Measurements from ENCODE around the gene NCR2.
"Not testable (repeated sequence)": the region's sequence is repeated elsewhere in the genome, so short reads cannot be mapped to it uniquely, and the experiment has no call there.

Gene NCR2, protein sequence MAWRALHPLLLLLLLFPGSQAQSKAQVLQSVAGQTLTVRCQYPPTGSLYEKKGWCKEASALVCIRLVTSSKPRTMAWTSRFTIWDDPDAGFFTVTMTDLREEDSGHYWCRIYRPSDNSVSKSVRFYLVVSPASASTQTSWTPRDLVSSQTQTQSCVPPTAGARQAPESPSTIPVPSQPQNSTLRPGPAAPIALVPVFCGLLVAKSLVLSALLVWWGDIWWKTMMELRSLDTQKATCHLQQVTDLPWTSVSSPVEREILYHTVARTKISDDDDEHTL

DNA sequence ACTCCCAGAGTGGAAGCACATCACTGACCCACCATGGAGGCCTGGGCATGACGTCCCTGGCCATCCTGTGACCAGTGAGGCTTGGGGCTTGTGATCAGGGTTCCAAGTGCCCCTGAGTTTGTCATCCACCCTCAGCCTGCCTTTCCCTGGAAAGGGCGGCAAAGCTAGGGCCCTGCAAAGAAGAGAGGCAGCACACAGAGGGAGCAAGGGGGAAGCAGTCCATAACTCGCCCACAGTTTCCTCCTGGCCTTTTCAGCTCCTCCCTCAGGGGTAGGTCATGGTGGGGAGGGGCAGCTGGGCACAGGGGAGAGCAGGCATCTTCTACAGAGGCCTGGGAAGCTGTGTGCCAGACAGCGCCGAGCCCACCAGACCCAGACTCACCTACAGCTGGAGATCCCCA is at the start of gene NCR2:
Gene NCR2, plus strand, starts transcription at position 313 of the 400 bp plus-strand sequence. CDS start 269 bp downstream, outside the sequence.
- in situ Hi-C loops (cut with HindIII; ENCODE audit: low sequenced_read_pairs) = no loop called here

DNA sequence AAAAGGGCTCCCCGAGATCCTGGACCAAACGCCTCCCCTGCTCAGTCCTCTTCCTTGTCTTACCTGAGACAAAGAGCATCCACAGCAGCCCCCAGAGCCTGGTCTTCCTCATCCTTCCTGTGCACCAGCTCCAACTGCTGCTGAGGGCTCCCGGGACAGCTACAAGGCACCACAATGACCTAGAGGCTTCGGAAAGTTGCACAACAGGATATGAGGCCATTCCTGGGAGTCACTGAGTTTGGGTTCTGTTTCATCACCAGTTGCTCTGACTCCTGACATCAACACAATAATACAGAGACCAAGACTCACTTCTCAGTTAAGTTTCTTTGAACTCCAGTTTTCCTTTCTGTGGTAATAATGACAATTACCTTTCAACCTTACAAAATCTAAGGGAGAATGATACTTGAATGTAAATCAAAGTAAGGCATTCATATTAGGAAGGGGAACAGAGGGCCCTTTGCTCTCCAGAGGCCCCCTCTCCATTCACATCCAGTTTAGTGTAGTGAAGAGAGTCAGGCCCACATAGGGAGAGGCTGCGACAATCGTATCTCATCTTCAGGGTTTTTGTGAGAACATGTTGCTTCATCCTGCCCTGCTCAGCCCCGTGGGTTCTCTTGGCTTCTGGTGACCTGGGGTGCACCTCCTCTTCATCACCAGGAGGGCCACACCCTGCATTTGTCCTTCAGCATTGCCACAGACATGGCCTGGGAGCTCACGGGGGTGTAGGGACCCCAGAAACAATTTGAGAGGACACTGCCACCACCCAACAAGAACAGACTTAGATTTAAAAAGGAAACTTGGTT is 48.7 kb upstream of the NCR2 start, which contains the start of gene TREM1:
Gene TREM1, minus strand, starts transcription at position 139 of the 803 bp plus-strand sequence. Its CDS starts 27 bp downstream, at position 112.
- in situ Hi-C loops (cut with HindIII; ENCODE audit: low sequenced_read_pairs) = no loop called here

DNA sequence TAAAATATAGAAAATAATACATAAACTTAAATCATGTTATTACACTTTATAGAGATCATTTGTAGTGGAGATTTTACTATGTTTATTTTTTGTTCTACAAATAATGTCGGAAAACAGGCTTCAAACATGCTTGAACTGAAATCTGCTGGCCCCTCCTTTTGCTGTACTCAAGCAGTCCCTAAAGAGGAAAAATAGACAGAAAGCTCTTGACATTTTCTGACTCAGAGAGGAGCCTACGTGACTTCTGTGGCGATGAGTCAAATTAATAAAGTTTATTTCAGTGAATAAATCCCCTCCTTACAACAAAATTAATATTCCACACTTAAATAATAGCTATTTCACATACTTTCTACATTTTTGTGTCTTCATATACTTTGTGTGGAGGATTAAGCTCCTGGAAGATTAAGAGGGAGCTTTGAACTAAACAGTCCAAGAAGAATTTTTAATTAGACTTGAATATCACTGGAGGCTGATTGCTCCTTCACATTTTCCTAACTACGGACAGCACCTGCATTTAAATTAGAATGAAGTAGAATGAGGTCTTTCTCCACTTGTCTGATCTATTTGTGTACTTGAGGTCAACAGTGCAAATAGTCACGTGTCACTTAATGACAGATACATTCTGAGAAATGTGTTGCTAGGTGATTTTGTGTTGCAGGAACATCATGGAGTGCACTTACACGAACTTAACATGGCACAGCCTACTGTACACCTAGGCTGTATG is 47.2 kb upstream of the NCR2 start:
- in situ Hi-C loops (cut with HindIII; ENCODE audit: low sequenced_read_pairs) = no loop called here

DNA sequence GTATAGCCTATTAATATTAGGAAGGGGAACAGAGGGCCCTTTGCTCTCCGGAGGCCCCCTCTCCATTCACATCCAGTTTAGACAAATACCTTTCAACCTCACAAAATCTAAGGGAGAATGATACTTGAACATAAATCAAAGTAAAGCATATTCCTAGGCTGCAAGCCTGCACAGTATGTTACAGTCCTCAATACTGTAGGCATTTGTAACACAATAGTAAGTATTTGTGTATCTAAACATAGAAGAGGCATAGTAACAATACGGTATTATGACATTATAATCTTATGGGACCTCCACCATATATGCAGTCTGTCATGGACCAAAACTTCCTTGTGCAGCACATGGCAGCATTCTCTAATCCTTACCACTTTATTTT is 46.7 kb upstream of the NCR2 start:
- in situ Hi-C loops (cut with HindIII; ENCODE audit: low sequenced_read_pairs) = no loop called here

DNA sequence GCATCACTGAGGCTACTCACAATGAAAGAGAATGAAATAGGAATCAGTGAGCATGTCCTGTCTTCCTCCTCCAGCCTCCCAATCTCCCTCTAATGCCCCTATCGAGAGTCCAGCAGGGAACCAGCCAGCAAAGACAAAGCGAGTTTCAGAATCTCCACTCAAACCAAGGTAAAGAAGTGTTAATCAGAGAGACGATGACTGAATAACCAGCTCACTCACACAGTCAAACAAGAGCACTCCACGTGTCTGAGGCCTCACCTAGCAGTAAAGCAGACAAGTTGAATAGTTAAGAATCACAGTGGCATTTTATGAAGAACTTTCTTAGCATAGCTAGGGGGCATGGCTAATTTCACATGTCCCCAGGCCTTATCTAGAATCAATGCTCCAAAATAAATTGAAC is 45.6 kb upstream of the NCR2 start:
- in situ Hi-C loops (cut with HindIII; ENCODE audit: low sequenced_read_pairs) = no loop called here

DNA sequence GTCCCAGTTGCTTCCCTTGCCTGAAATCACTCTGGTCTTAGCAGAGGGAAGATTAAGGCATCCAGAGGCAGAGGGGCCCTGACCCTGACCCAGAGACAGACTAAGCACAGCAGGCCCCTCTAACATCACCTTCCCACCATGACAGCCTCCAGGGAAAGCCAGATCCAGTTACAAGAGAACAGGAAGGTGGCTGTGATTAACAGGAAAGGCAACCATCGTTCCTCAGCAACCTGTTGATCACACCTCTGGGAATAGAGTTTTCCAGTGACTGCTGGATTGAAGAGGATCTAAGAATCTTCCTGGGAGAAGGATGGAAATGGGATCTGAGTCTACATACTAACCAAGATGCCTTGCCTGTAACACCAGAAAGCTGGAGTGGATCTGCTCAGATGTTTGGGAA is 43.7 kb upstream of the NCR2 start:
- in situ Hi-C loops (cut with HindIII; ENCODE audit: low sequenced_read_pairs) = no loop called here

DNA sequence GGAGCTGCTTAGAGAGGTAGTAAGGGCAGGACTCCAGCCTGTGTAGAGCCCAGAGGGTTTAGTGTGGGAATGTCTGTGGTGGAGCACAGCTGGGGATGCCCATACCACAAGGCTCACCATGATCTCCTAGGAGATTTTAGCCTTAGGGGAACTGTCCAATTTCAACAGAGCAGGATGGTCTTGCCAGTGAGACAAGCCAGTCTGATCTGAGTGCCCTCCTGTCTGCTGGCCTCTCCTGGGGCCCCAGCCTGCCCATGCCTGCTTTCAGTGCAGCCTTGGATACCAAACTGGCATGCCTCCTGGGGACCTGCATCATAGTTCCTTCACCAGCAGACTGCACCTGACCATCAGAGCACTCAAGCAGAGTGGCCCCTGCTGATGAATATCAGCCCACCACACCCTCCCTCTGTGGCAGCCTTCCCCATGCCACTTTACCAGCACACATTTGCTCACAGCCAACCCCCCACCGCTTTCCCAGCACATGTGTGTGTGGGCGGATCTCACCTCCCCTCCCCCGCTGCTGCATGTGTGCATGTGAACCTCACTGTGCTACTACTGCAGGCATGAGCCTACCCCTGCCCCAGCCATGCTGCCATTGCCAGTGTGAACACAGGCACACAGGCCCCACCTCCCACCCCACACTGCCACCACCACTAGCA is 41.1 kb upstream of the NCR2 start:
- in situ Hi-C loops (cut with HindIII; ENCODE audit: low sequenced_read_pairs) = no loop called here

DNA sequence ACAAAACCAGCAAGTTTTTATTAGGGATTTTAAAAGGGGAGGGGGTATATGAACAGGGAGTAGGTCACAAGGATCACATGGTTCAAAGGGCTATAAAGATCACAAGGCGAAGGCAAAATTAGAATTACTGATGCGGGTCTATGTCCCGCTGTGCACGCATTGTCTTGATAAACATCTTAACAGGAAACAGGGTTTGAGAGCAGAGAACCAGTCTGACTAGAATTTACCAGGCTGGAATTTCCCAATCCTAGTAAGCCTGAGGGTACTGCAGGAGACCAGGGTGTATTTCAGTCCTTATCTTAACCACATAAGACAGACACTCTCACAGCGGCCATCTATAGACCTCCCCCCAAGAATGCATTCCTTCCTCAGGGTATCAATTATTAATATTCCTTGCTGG is 38.2 kb upstream of the NCR2 start:
- in situ Hi-C loops (cut with HindIII; ENCODE audit: low sequenced_read_pairs) = not testable (repeated sequence)

DNA sequence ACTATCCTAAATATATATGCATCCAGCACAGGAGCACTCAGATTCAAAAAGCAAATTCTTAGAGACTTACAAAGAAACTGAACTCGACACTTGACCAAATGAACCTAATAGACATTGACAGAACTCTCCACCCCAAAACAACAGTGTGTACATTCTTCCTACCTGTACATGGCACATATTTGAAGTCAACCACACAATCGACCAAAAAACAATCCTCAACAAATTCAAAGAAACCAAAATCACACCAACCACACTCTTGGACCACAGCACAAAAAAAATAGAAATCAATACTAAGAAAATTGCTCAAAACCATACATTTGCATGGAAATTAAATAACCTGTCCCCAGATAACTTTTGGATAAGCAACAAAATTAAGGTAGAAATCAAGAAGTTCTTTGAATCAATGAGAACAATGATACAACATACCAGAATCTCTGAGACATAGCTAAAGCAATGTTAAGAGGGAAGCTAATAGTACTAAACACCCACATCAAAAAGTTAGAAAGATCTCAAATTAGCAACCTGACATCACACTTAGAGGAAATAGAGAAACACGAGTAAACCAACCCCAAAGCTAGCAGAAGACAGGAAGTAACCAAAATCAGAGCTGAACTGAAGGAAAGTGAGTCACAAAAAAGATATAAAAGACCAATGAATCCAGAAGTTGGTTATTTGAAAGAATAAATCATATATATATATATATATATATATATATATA is 36.5 kb upstream of the NCR2 start:
- in situ Hi-C loops (cut with HindIII; ENCODE audit: low sequenced_read_pairs) = no loop called here

DNA sequence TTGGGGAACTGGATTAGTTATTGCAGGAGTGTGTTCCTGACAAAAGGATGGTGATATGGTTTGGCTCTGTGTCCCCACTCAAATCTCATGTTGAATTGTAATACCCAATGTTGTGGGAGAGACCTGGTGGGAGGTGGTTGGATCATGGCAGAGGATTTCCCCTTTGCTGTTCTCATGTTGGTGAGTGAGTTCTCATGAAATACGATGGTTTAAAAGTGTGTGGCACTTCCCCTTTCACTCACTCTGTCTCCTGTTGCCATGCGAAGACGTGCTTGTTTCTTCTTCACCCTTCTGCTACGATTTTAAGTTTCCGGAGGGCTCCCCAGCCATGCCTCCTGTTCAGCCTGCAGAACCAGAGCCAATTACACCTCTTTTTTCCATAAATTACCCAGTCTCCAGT is 32.8 kb upstream of the NCR2 start:
- in situ Hi-C loops (cut with HindIII; ENCODE audit: low sequenced_read_pairs) = no loop called here

DNA sequence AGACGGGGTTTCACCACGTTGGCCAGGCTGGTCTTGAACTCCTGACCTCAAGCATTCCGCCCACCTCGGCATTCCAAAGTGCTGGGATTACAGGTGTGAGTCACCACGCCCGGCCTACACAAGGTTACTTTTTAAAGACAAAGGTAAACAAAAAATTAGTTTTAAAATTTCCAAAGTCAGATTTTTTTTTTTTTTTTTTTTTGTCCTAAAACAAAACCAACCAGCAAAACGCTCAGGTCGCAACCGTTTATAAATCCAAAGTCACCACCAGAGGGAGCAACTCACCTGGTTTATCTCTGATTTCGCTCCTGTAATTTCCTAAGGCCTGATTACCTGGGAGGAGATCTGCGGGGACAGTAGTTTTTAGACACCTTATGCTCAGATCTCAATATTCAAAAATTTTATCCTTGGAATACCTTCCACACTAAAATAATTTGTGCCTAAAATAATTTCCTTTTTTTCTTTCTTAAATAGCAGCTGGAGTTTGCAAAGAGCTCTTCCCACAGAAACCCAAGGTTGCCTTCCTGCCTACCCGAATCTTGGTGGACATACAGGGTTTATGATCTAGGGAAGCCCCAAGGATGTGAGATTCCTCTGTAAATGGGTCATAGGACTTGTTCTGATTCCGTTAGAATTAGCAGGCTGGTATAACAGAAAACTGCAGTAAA is 29.1 kb upstream of the NCR2 start:
- in situ Hi-C loops (cut with HindIII; ENCODE audit: low sequenced_read_pairs) = no loop called here

DNA sequence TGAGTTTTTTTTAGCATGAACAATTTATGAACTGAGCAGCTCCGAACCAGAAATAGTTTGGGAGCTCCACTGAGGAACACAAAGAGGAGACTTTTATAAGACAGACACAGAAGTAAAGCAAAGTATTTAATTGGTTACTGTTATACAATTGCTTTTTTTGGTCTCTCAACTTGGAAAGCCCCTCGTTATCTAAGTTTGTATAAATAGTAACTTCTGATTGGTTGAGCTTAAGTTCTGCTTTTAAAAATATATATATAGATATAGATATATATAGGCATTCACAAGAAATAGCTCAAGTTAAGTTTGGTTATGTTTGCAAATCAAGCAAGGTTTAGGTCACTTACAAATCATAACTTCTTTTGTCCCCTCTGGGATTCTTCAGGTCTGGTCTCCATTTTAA is 20.2 kb upstream of the NCR2 start:
- in situ Hi-C loops (cut with HindIII; ENCODE audit: low sequenced_read_pairs) = no loop called here

DNA sequence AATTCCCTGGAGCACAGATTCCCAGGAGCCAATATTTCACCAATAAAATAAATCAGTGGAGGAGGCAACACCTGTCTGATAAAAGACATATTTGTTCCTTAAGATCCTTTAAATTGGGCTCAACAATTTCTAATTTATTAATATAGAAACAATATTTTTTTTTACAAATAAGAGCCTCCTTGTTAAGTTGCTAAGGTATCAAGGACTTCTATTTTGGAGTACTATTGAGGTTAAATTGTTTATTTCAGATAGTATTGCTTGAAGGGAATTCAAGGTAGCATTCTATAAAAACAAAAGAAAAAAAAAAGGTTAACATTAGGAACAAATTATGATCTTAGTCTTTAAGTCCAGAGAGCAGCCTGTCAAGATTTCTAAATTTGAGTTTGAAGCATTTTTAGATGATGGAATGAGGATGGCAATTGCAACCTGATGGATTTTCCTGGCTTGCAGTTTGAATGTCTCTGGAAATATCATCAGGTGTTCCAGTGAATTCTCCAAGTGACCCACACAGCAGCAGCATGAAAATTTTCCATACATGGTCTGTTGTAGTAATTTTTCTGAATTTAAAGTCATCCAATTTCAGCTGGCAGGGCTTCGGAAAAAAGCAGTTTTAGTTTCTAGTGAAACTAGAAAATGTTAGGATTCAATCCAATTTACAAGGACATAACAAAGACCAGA is 19.3 kb upstream of the NCR2 start:
- in situ Hi-C loops (cut with HindIII; ENCODE audit: low sequenced_read_pairs) = no loop called here

DNA sequence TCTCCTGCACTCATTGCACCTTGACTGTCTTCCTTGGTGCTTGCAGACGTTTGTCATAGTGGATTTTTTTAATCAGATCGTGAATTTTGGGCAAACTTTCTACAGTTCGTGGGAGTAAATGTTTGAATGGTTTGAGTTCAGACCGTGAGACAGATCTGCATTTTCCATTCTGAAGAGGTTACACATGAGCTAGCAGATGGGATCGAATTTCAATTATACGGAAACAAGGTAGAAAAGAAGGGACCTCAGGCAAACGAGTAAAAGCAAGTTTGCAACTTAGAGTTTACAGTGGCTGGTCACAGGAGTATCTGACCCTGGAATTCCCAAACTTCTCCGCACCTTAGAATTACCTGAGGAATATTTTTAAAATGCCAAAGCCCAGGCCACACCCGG is 17.2 kb upstream of the NCR2 start:
- in situ Hi-C loops (cut with HindIII; ENCODE audit: low sequenced_read_pairs) = no loop called here

DNA sequence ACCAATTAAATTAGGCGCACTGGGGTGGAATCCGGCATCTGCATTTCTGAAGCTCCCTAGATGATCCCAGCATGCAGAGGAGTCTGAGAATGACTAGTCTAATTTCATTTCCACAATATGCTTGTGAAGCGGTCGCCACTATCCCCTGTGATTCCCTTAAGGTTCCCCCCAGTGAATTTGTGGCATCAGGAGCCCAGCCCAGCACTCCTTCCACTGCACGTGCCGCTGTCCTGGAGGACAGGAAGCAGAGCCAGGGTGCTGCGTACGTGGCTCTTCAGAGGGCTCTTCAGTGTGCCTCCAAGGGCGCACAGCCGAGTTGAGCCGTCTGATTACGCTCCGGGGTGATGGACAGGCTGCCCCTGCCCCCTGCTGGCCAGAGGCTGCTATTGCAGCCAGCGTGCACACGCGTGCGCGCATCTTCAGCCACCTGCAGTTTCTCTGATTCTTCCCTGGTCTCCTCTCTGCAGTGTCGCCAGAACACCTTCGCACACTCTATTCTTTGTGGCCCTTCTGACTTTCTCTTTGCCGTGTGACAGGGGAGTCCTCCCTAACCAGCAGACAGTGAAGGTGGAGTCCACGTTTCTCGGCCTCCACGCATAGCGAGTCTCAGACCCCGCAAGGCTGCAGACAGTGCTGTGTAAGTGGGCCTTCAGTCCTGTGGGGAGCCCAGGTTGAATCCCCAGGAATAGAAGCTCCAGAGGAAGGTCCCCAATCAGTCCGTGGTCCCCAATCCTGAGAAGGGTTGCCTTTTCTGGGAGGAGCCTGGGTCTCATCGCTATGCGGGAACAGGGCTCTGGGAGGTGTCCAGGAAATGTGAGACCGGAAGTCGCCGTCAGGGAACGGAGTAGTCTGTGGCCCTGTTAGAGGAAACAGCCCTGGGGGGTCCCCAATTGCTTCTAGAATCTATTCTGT is 16.5 kb upstream of the NCR2 start:
- in situ Hi-C loops (cut with HindIII; ENCODE audit: low sequenced_read_pairs) = no loop called here

DNA sequence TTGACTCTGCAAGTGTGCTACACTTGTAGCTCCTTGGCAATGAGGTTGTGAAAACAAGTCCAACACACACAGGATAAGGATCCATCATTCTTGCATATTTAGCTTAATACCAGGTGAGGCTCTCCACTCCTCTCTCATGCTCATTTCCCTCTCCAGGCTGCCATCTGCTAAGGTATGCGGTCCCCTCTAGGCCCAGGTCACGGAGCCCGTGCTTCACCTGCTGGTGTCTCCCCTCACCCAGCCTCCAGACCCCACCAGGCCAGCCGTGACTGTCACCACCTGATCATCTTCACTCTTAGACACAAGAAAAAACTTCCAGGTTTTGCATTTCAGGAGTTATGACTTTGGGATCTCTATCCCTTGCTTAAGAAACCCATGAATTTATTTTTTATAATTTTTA is 14.2 kb upstream of the NCR2 start:
- in situ Hi-C loops (cut with HindIII; ENCODE audit: low sequenced_read_pairs) = no loop called here

DNA sequence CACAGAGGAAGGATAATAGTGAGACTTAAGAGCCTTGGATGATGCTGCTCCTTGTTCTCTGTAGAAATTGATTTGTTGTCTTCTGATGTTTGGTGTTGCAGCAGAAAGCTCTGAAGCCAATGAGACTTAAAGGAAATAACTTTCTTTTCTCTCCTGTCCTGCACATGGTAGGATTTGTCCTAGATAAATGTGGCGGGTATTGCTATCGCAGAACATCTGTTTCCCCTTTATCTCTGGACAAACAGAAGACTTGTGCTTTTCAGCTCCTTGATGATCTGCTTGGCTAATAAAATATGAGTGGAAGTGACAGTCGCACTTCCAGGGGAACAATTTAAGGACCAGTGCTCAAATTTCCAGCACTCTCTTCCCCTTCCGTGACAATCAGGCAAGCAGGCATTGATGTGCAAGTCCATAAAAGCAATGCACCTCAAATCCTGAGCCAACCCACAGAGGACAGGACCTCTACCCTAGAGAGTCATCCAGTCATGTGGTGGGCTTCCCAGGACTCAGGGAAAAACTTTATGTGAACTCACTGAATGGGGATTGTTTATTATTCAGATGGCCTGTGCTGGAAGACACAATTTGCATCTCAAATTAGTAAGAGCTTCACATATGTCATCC is 9.9 kb upstream of the NCR2 start:
- in situ Hi-C loops (cut with HindIII; ENCODE audit: low sequenced_read_pairs) = no loop called here

DNA sequence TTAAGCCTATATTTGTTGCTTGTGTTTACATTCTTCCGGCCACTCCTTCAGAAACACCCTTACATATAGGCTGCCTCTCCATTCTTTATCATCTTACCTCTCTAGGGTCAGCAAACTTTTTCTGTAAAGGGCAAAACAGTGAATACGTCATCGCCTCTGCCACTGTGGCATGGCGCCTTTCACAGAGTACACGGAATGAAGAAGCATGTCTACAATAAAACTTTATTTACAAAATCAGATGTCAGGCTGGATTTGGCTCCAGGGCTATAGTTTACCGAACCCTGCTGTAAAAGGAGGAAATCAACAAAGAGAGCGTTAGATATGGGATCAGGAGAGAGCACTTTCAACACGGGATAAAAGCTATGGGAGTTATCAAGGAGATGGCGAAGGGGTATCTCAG is 9.3 kb upstream of the NCR2 start:
- in situ Hi-C loops (cut with HindIII; ENCODE audit: low sequenced_read_pairs) = no loop called here
